ENCODE measurements around the gene WDR7.

DNA sequence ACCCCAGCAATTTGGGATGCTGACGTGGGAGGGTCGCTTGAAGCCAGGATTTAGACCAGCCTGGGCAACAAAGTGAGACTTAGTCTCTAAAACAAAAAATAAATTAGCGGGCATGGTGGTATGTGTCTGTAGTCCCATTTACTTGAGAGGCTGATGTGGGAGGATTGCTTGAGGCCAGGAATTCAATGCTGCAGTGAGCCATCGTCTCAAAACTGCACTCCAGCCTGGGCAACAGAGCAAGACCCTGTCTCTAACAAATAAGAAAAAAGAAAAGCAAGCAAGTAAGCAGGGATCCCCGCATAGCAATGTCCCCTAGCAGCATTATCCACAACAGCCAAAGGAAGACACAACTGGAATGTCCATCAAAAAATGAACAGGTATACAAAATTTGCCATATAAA, 16.2 kb upstream of the WDR7 start:
- TF ChIP-seq, protein P1, sequence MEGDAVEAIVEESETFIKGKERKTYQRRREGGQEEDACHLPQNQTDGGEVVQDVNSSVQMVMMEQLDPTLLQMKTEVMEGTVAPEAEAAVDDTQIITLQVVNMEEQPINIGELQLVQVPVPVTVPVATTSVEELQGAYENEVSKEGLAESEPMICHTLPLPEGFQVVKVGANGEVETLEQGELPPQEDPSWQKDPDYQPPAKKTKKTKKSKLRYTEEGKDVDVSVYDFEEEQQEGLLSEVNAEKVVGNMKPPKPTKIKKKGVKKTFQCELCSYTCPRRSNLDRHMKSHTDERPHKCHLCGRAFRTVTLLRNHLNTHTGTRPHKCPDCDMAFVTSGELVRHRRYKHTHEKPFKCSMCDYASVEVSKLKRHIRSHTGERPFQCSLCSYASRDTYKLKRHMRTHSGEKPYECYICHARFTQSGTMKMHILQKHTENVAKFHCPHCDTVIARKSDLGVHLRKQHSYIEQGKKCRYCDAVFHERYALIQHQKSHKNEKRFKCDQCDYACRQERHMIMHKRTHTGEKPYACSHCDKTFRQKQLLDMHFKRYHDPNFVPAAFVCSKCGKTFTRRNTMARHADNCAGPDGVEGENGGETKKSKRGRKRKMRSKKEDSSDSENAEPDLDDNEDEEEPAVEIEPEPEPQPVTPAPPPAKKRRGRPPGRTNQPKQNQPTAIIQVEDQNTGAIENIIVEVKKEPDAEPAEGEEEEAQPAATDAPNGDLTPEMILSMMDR (IDR thresholded peaks at IDR 0.05): no peak
- TF ChIP-seq POLR2AphosphoS5 (IDR thresholded peaks at IDR 0.05) (no peak), POLR2A (IDR thresholded peaks at IDR 0.05) (no peak)

All from prostate gland (tissue), 2 donors.